GM12801 (cell line): ENCODE data around the gene C17orf114.

Experiments used
- TF ChIP-seq, protein P1 (sequence below): IDR thresholded peaks from one replicate; pipeline ENCODE4 v1.5.1; 2011; ENCODE audit warnings: control low read depth; ENCODE audit not compliant: insufficient read length; ENCODE audit errors: extremely low read depth

C17orf114 gene

DNA sequence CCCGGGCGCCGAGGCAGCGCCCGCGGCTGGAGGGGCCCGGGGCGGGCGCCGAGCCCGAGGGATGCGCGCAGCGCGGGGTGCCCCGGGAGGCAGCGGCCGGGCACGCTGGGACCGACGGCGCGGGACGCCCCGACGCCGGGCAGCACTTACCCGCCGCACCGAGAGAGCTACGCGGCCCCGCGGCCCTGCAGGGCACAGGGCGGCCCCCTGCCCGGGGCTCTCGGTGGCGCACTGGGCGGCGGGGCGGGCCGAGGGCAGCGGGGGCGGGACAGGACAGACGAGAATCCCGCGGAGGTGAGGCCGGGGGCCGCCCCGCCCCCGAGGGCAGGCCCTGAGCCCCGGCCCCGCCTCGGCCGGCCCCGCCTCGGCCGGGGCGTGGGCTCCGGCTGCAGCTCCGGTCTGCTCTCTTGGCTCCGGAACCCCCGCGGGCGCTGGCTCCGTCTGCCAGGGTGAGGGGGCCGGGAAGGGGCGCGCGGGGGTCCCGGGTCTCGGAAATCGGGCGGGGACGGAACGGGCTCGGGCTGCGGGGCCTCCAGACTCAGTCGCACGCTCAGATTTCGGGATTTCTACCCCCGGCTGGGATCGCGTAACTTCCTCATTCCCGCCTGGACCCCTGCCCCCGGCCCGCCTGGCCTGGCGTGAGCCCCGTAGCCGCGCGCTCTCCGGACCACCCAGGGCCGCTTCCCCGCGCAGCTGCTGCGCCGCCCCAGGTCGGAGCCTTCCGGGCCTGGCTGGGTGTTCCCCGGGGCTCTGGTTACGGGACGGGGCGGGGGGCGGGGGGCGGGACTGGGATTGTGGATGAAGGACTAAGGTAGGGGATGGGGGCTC lies 4.9 kb upstream of the C17orf114 start, which contains the start of gene PLD2:
TSS of gene PLD2 (plus strand) at position 376 of the 828 bp plus-strand sequence. CDS start 621 bp downstream, outside the sequence.
- TF ChIP-seq, protein P1, sequence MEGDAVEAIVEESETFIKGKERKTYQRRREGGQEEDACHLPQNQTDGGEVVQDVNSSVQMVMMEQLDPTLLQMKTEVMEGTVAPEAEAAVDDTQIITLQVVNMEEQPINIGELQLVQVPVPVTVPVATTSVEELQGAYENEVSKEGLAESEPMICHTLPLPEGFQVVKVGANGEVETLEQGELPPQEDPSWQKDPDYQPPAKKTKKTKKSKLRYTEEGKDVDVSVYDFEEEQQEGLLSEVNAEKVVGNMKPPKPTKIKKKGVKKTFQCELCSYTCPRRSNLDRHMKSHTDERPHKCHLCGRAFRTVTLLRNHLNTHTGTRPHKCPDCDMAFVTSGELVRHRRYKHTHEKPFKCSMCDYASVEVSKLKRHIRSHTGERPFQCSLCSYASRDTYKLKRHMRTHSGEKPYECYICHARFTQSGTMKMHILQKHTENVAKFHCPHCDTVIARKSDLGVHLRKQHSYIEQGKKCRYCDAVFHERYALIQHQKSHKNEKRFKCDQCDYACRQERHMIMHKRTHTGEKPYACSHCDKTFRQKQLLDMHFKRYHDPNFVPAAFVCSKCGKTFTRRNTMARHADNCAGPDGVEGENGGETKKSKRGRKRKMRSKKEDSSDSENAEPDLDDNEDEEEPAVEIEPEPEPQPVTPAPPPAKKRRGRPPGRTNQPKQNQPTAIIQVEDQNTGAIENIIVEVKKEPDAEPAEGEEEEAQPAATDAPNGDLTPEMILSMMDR: no peak

DNA sequence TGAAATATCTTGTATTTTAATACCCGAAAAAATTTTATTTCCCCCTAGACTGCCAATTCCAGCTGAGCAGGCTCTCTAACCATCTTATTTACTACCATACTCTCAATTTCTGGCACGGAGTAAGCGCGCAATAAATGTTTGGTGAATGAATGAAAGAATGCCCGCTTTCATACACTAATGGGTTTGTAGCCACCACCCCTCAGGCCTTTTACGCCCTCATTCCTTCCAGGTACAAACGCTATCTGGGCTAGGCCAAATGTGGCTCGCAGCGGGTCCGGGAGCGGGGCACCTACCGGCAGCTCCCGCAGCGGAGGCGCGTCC lies 4.3 kb upstream of the C17orf114 start:
- TF ChIP-seq, protein P1: no peak

- TF ChIP-seq, protein P1: no peak
Observed at GRCh38 chr17:4800462-4801196, 1.5 kb downstream of the C17orf114 start.

DNA sequence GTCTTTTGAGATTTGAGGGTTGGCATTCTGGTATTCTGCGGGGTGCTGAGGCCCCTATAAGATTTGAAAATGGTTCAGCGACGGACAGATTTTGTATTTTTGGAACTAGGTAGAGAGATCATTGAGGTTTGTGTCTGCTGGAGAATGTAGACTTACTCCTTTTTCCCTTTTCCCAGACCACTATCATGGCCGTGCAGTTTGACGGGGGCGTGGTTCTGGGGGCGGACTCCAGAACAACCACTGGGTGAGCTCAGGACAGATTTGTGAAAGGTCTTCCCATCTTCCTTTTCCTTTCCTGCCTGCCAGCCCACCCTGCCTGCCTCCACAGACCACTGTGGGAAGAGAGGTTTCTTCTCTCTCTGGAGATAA lies 5.6 kb downstream of the C17orf114 start:
- TF ChIP-seq, protein P1: no peak

GRCh38 chr17:4795168-4795567 lies 7.0 kb downstream of the C17orf114 start:
- TF ChIP-seq, protein P1: no peak

- TF ChIP-seq, protein P1: no peak
Observed at GRCh38 chr17:4790705-4791088, 11.4 kb downstream of the C17orf114 start.

DNA sequence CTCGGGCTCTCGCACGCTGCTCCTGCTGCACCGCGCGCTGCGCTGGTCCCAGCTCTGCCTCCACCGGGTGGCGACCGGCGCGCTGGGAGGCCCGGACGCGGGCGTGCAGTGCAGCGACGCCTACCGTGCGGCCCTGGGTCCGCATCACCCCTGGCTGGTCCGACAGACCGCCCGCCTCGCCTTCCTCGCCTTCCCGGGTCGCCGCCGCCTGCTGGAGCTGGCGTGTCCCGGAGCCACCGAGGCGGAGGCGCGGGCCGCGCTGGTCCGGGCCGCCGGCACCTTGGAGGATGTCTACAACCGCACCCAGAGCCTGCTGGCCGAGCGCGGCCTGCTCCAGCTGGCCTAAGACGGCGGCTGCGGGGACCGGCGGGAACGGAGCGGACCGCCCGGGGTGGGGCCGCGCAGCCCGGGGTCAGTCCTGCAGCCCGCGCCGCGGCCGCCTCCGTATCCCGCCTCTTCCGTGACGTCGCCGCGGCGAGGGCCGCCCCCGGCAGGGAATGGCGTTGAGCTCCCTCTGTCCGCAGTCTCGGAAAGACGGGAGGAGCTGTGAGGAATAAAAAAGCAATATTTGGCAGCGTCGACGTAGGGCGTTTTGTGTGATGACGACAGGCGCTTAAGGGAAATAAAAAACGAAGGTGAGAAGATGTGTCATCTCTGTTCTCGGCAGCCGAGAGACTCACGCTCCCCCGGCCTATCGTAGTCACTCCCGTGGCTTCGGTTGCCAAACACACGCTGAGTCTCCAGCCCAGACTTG lies 12.0 kb downstream of the C17orf114 start:
- TF ChIP-seq, protein P1: no peak
